ENCODE measurements around the gene NR2C2. TPM values are rescaled to one million over a fixed set of nuclear protein-coding genes. Genes with fewer than 3 reads are reported as not detected.

Gene NR2C2
- total RNA-seq, 4 donors from 2014 or later: 32.2 to 60.6 (median 47.8) TPM

DNA sequence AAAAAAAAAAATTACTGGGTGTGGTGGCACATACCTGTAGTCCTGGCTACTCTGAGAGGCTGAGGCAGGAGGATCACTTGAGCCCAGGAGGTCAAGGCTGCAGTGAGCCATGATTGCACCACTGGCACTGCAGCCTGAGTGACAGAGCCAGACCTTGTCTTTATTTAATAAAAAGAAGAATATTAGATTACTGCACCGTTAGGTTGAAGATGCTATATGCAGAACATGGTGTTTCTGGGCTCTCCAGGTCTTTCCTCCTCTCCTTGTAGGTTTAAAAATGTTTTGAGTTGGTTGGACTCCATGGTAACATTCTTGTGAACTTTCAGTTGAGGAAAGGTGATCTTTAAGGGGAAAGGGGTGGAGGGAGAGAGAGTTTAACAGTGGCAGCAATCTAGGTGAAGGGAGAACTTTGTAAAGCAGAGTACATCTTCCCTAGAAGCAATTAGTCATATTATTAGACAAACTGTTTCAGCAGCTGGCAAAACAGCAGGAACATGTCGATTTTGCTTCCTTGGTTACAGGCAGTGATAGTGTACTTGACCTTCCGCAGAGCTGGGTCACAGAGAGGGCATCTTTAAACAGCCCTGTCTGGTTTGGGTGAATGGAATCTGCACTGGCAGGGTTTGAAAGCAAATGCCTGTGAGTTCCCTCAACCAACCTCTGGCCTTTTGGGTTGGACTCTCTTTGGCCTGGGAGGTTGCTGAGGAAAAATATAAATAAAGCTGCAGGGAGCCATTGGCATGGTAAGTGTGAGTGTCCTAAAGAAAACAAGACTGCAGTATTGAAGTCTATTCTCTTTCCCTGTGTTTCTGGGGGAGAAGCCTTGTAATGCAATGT is 42.8 kb downstream of the NR2C2 start:
- TF ChIP-seq POLR2A (IDR thresholded peaks at IDR 0.05): no peak
- TF ChIP-seq, protein P1, sequence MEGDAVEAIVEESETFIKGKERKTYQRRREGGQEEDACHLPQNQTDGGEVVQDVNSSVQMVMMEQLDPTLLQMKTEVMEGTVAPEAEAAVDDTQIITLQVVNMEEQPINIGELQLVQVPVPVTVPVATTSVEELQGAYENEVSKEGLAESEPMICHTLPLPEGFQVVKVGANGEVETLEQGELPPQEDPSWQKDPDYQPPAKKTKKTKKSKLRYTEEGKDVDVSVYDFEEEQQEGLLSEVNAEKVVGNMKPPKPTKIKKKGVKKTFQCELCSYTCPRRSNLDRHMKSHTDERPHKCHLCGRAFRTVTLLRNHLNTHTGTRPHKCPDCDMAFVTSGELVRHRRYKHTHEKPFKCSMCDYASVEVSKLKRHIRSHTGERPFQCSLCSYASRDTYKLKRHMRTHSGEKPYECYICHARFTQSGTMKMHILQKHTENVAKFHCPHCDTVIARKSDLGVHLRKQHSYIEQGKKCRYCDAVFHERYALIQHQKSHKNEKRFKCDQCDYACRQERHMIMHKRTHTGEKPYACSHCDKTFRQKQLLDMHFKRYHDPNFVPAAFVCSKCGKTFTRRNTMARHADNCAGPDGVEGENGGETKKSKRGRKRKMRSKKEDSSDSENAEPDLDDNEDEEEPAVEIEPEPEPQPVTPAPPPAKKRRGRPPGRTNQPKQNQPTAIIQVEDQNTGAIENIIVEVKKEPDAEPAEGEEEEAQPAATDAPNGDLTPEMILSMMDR (IDR thresholded peaks at IDR 0.05): no peak
- TF ChIP-seq EP300 (IDR thresholded peaks at IDR 0.05; ENCODE audit: low read depth): no peak
- TF ChIP-seq POLR2AphosphoS5 (IDR thresholded peaks at IDR 0.05): no peak
- 38 to 41% methylated on average over 3 of the region's 3 CpGs for WGBS, 2 donors (ENCODE audit: low coverage in 1 of 2)
- peaks cover 10 to 42% (median 17%) of the 10 kb centered on the region in 4 donors for H3K4me1 ChIP-seq
- DNase-seq: no peak
- in situ Hi-C loops (cut with MboI; ENCODE audit: low pct_ligation_motif_present in 1 of 4, low pct_unique_long_range_greater_than_20kb in 1 of 4, low sequenced_read_pairs in 3 of 4): no loop called here
- H3K9me3 ChIP-seq: no peaks in the 10 kb centered on the region
- H3K27ac ChIP-seq: peak overlapping the region in 3 of 4 donors; percentile 0 to 7 (median 4)
- intact Hi-C loops (cut with DNase I; ENCODE audit: low total_unique reads): no loop called here
- H3K4me3 ChIP-seq: no peak overlapping the region
- no peaks in the 10 kb centered on the region for H3K27me3 ChIP-seq
- no peaks in the 10 kb centered on the region for H3K36me3 ChIP-seq

DNA sequence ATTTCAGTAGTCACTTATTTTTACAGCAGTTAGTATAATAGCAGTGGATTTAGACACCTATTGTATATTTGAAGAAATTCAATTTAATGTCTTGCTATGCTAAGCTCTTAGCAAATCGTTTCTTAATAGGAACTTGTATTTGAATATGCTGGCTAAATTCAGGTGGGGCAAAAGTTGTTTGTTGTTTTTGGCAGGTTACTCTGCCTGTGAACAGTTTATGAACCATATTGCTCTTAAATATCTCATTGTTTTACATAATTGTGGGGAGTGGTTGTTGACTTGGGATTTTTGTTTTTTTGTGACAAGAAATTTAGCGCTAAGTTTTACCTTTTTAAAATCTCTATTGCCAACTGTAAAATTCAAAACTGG is 43.4 kb downstream of the NR2C2 start:
- WGBS, 2 donors (ENCODE audit: low coverage in 1 of 2): 43% methylated on average over 2 of the region's 2 CpGs
- DNase-seq: no peak
- in situ Hi-C loops (cut with MboI; ENCODE audit: low pct_ligation_motif_present in 1 of 4, low pct_unique_long_range_greater_than_20kb in 1 of 4, low sequenced_read_pairs in 3 of 4): no loop called here
- peaks cover 10 to 42% (median 17%) of the 10 kb centered on the region in 4 donors for H3K4me1 ChIP-seq
- intact Hi-C loops (cut with DNase I; ENCODE audit: low total_unique reads): no loop called here
- peak overlapping the region in 2 of 4 donors; percentile 0 to 7 for H3K27ac ChIP-seq
- no peaks in the 10 kb centered on the region for H3K9me3 ChIP-seq
- no peak for TF ChIP-seq POLR2A (IDR thresholded peaks at IDR 0.05)
- no peak for TF ChIP-seq POLR2AphosphoS5 (IDR thresholded peaks at IDR 0.05)
- no peak for TF ChIP-seq EP300 (IDR thresholded peaks at IDR 0.05; ENCODE audit: low read depth)
- TF ChIP-seq, protein P1 (IDR thresholded peaks at IDR 0.05): no peak
- no peak overlapping the region for H3K4me3 ChIP-seq
- H3K36me3 ChIP-seq: no peaks in the 10 kb centered on the region
- no peaks in the 10 kb centered on the region for H3K27me3 ChIP-seq

DNA sequence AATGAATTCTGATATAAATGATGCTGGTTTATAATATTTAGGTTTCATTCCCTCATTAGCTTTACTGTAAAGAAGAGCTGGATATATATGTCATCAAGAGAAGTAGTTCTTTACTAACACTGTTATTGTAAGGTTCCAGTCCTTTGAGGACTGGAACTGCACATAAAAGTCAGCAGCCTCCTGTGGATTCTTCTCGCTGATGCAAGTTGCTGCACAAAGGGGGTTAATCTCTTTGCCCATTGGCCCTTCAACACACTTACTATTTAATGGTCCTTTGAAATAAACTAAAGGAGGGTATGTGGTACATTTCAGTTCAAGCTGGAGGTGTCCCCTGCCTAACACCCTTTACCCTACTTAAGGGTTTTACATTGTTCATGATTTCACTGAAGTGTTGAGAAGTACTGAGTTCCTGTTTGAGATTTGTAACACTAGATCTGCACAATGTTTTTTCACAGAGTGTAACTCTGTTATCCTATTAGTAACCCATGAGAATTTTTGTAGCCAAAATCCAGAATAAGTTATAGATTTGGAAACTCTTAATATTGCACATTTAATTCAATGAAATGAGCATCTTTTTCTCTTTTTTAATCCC is 43.9 kb downstream of the NR2C2 start:
- Histone ChIP-seq H3K4me1 (peaks cover 10 to 42% (median 17%) of the 10 kb centered on the region in 4 donors), H3K36me3 (no peaks in the 10 kb centered on the region), H3K4me3 (no peak overlapping the region), H3K27ac (peak overlapping the region in 1 of 4 donors; percentile 0), H3K9me3 (no peaks in the 10 kb centered on the region), H3K27me3 (no peaks in the 10 kb centered on the region)
- intact Hi-C loops (cut with DNase I; ENCODE audit: low total_unique reads): no loop called here
- TF ChIP-seq, protein P1 (IDR thresholded peaks at IDR 0.05): no peak
- no peak for TF ChIP-seq POLR2A (IDR thresholded peaks at IDR 0.05)
- no peak for TF ChIP-seq EP300 (IDR thresholded peaks at IDR 0.05; ENCODE audit: low read depth)
- TF ChIP-seq POLR2AphosphoS5 (IDR thresholded peaks at IDR 0.05): no peak
- no peak for DNase-seq
- WGBS, 2 donors (ENCODE audit: low coverage in 1 of 2): 81% methylated on average over 1 of the region's 1 CpG; no CpG with 5 or more reads in 1 of the 2 donors
- in situ Hi-C loops (cut with MboI; ENCODE audit: low pct_ligation_motif_present in 1 of 4, low pct_unique_long_range_greater_than_20kb in 1 of 4, low sequenced_read_pairs in 3 of 4): no loop called here

DNA sequence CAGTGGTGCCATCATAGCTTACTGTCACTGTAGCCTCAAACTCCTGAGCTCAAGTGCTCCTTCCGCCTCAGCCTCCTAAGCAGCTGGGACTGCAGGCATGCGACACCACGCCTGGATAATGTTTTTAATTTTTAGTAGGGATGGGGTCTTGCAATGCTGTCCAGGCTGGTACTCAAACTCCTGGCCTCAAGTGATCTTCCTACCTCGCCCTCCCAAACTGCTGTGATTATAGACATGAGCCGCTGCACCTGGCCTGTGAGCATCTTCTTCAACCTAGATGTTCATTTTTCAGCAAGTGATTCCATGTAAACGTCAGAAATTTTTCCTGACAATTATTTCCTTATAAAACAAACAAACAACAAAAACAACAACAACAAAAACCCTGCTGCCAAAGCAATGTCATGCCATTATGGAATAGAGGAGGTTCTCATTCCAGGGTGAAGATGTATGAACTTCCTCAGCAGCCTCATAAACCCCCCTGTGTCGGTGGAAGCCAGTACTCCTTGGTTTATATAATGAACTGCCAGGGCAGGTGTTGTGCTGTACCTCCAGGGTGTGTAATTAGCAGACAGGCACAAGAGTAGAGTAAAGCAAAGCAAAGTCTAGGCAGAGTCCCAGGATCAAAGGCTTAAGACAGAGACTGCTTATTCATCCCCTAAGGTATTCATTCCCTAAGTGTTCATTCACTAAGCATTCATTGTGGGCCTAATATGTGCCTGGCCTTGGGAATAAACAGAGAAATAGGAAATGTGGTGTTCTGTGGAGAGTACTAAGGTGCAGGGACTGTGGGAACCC is 44.6 kb downstream of the NR2C2 start:
- no peak for DNase-seq
- Histone ChIP-seq H3K27me3 (no peaks in the 10 kb centered on the region), H3K27ac (no peak overlapping the region), H3K9me3 (no peaks in the 10 kb centered on the region), H3K4me1 (peaks cover 10 to 42% (median 17%) of the 10 kb centered on the region in 4 donors), H3K4me3 (no peak overlapping the region), H3K36me3 (no peaks in the 10 kb centered on the region)
- 80 to 83% methylated on average over 3 to 7 of the region's 7 CpGs for WGBS, 2 donors (ENCODE audit: low coverage in 1 of 2)
- TF ChIP-seq POLR2AphosphoS5 (IDR thresholded peaks at IDR 0.05) (no peak), EP300 (IDR thresholded peaks at IDR 0.05; ENCODE audit: low read depth) (no peak), POLR2A (IDR thresholded peaks at IDR 0.05) (no peak)
- TF ChIP-seq, protein P1 (IDR thresholded peaks at IDR 0.05): no peak
- intact Hi-C loops (cut with DNase I; ENCODE audit: low total_unique reads): no loop called here
- in situ Hi-C loops (cut with MboI; ENCODE audit: low pct_ligation_motif_present in 1 of 4, low pct_unique_long_range_greater_than_20kb in 1 of 4, low sequenced_read_pairs in 3 of 4): no loop called here

All from transverse colon (tissue), 4 donors.